Hindlimb muscle (tissue), 1 donor: ENCODE measurements around the gene DNAL1. TPM values are rescaled to one million over a fixed set of nuclear protein-coding genes. Genes with fewer than 3 reads are reported as not detected.
"Not testable (repeated sequence)": the region's sequence is repeated elsewhere in the genome, so short reads cannot be mapped to it uniquely, and the experiment has no call there.

Experiments used
- DNase-seq: peaks from one replicate; pipeline ENCODE4 v3.0.0-alpha.2; 2013
- polyA plus RNA-seq: library from polyadenylated mRNA; unstranded; fragments of 120-200 nt; gene quantifications from one replicate; pipeline ENCODE4 v1.2.1, GENCODE V29; 2013; ENCODE audit not compliant: insufficient read length

The DNAL1 gene
- polyA plus RNA-seq, 1 donor, result 6.0 TPM

DNA sequence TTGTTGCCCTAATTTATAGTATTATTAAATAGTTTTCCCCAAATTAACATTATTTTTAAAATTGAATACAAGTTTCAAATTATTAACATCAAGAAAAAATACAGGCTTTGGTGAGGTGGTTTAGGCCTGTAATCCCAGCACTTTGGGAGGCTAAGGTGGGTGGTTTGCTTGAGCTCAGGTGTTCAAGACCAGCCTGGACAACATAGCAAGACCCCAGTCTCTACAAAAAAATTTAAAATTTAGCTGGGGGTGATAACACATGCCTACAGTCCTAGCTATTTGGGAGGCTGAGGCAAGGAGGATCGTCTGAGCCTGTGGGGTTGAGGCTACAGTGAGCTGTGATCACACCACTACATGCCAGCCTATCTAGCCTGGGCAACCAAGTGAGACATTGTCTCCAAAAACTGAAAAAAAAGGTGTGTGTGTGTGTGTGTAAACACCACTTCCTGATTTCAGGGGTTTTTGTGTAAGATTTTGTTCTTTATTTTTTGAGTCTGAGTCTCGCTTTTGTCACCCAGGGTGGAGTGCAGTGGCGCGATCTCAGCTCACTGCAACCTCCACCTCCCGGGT lies 3.9 kb upstream of the DNAL1 start:
- DNase-seq, result no peak

DNA sequence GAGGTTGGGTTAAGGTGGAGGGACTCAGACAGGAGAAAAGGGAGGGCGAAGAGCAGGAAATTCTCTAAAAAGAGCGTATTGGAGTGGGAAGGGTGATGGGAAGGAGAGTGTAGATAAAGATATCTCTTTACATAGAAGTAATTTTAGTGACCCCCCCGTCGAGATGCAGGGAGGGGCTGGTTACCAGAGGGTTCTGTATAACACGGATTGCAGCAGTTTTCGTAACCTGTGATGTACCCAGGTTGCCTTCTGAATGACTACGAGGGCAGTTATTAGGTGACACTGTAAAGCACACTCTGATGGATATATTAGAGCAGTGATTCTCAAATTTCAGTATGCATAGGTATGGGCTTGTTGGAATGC lies 443 bp downstream of the DNAL1 start:
- DNase-seq, result no peak

DNA sequence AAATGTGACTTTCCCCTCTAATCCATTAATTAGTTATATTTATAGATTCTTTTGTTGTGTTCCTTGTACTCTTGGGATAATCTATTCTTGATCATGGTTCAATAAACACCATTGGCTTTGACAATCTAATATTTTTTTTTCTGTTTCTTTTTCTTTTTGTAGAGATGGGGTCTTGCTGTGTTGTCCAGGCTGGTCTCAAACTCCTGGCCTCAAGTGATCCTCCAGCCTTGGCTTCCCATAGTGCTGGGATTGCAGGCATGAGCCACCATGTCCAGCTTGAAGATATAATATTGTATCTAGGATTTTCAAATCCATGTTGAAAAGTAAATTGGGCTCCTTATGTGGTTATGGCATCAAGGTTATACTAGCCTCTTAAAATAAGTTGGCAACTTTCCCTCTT lies 6.2 kb downstream of the DNAL1 start:
- no peak for DNase-seq

DNA sequence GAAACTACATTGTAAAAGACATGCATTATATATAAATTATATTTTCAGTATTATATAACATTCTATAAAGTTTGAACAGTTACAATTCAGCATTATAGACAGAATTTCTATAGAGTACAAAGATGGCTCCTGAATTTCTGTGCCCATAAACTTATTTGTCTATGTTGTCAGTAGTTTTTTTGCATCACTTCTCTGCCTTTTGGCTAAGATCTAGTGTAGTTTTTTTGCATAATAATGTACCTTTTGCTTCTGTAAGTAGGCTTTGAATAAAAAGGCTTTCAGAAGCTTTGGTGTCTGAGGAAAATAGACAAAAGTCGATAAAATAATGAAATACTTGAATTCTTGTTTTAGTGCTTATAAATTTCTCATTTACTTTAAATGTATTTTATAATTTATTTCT lies 11.1 kb downstream of the DNAL1 start:
- DNase-seq, result no peak

DNA sequence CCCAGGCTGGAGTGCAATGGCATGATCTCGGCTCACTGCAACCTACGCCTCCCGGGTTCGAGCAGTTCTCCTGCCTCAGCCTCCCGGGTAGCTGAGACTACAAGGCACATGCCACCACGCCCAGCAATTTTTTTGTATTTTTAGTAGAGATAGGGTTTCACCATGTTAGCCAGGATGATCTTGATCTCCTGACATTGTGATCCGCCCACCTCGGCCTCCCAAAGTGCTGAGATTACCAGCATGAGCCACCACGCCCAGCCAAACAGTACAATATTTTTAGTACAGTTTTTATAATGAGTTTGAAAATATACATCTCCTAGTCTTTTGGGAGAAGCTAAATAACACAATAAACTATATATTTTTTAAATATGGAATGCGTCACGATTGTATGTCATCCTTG lies 14.4 kb downstream of the DNAL1 start:
- not testable (repeated sequence) for DNase-seq

DNA sequence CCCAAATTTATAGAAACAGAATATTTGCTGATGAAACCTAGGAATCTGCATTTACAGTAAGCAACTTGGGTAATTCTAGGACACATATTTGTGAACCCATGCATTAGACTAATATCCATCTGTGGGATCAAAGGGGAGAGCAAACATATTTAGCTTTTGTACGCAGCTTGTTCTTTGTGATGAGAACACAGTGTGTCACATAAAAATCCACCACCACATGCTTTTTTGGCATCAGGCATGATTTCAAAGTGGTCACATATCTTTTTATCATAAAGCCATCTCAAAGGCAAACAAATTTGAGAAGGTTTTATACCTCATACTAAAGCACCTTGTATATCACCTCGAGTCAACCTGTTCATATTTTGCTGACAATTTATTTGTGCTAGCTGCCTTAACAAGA lies 15.7 kb downstream of the DNAL1 start:
- no peak for DNase-seq

DNA sequence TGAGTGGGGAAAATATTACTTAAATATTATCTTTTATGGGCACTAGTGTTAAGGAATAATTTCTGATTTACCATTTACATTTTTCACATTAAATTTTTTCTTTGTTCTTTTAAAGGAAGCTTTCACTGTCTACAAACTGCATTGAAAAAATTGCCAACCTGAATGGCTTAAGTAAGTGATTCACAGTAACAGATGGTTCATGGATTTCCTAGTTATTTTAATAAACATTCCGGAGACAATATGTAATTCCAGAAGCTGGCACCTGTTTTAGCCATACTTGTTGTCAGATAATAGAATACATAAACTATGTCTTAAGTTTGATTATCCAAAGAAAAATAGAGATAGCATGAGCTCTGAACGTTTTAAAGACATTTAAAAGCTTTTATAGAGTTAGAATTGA lies 17.1 kb downstream of the DNAL1 start:
- no peak for DNase-seq

DNA sequence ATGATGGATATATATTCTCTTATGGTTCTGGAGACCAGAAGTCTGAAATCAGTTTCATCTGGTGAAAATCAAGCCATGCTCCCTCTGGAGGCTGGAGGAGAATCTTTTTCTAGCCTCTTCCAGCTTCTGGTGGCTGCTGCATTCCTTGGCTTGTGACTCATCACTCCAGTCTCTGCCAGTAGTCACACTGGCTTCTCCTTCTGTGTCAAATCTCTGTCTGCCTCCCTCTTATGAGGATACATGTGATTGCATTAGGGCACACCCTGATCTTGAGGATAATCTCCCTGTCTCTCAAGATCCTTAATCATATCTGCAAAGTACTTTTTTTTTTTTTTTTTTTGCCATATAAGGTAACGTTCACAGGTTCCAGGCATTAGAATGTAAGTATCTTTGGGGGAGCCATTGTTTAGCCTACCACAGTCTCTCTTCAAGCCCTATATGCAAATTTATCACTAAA lies 17.7 kb downstream of the DNAL1 start:
- DNase-seq, result no peak

DNA sequence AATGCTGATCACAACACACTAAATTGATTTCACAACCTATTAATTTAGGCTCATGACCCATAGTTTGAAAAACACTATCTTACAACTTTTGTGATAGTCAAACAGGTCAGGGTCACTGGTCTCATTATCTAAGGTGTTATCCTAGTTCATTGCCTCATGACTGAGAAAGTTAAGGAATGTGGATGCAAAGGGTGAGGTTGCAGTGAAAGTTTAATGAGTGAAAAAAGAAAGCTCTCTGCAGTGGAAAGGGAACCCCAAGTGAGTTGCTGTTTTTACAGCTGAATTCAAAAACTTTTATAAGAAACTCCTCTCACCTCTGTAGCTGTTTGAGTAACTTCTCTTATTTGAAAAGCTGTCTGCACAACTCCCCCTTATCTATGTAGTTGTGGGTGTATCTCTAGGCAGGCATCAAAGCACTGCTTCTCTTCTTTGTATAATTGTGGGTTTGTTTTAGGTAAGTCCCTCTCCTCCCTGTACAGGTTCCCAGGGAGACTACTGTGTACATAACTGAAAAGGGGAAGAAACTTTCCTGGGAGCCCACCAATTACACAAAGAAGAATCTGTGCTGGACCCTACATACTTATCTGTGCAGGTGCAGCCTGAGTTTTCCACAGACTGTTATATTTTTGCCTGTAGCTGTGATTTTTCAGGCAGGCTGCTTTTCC lies 18.9 kb downstream of the DNAL1 start:
- DNase-seq, result no peak

DNA sequence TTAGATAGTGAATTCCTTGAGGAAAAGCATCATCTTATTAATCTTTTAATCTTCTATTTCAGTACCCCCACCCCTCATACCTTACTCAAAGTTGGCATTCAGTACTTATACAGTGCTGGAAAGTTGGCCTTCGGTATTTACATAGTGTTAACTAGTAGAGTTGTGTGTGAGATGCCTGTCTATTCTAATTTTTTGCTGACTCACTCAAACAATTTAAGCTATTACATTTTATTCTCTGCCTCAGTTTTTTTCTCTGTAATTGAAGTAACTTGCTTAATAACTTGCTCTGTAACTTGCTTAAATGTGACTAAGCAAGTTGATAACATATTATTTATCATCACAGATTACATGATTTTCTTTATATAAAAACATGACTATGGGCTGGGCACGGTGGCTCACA lies 20.3 kb downstream of the DNAL1 start:
- no peak for DNase-seq

DNA sequence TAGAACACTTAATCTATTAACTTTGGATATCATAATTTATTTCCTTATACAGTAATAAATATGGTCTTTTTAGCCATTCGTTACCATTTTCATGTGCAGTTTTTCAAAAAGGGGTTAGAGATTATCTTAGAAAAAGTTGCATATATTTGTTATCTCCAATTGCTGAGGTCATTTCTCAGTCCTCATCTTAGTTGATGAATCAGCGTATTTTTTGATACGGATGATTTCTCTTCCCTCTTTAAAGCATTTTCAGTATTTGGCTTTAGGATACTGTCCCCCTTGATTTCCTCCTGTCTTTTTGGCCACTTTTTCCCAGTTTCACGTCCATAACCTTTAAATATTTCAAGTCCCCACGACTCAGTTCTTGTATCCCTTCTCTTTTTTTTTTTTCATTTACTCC lies 21.8 kb downstream of the DNAL1 start:
- no peak for DNase-seq

DNA sequence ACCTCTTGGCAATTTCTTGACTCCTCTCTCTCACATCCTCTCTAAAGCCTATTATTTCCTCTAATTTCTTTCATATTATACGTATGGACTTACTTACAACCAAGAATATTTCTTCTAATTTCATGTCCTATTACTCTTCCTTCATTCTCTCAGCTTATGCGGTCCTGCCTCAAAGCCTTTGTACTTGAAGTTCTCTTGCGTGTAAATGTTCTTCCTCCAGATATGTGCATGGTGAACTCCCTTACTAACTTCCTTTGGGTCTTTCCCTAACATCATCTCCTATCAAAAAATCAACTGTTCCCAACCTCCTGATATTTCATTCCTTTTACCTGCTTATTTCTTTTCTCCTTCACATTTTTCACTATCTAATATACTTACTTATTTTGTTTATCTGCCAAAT lies 23.1 kb downstream of the DNAL1 start:
- no peak for DNase-seq

DNA sequence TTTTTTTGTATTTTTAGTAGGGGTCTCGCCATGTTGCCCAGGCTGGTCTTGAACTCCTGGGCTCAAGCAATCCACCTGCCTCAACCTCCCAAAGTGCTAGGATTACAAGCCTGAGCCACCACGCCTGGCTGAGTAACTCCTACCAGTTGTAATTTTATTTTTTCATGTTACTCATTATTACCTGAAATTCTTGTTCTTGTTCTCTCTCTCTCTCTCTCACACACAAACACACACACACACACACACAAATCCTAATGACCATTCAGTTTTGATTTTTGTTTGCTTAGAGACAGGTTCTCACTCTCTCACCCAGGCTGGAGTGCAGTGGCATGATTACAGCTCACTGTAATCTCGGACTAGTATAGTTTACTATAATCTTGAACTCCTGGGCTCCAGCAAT lies 30.2 kb downstream of the DNAL1 start:
- no peak for DNase-seq

DNA sequence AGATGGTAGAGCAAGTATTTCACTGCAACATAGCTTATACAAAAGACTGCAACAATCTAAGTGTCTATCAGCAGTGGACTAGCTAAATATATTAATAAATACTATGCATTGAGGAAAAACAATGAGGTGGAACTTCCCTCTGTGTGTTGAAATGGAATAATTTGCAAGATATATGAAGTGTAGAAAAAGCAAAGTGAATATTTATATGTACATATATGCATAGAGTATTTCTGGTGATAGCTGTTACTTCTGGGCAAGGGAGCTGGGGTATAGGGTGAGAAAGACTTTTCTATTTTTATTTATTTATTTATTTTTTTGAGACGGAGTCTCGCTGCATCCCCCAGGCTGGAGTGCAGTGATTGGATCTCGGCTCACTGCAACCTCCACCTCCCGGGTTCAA lies 33.9 kb downstream of the DNAL1 start:
- no peak for DNase-seq

DNA sequence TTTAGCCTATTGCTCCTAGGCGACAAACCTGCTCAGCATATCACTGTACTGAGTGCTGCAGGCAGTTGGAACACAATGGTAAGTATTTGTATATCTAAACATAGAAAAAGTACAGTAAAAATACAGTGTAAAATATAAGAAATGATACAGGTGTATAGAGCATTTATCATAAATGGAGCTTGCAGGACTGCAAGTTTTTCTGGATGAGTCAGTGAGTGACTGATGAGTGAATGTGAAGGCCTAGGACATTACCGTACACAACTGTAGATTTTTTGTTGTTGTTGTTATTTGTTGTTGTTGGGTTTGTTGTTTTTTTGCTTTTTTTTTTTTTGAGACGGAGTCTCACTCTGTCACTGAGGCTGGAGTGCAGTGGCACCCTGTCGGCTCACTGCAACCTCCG lies 36.0 kb downstream of the DNAL1 start:
- no peak for DNase-seq

DNA sequence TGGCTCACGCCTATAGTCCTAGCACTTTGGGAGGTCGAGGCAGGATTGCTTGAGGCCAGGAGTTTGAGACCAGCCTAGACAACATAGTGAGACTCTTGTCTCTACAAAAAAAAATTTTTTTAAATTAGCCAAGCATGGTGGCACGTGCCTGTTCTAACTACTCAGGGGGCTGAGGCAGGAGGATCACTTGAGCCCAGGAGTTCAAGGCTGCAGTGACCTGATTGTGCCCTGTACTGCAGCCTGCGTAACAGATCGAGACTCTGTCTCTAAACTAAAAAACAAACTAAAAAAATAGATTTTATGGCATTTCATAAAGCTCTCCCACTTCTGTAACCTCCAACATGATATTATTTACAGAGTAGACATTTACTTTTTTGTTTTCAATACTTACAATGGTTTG lies 39.8 kb downstream of the DNAL1 start:
- DNase-seq, result no peak

DNA sequence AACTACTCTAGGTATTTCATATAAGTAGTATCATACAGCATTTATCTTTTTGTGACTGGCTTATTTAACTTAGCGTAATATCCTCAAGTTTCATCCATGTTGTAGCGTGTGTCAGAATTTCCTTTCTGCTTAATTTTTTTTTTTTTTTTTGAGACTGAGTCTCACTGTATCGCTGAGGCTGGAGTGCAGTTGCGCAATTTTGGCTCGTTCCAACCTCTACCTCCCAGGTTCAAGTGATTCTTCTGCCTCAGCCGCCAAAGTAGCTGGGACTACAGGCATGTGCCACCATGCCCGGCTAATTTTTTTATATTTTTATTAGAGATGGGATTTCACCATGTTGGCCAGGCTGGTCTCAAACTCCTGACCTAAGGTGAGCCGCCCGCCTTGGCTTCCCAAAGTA lies 40.5 kb downstream of the DNAL1 start:
- no peak for DNase-seq

DNA sequence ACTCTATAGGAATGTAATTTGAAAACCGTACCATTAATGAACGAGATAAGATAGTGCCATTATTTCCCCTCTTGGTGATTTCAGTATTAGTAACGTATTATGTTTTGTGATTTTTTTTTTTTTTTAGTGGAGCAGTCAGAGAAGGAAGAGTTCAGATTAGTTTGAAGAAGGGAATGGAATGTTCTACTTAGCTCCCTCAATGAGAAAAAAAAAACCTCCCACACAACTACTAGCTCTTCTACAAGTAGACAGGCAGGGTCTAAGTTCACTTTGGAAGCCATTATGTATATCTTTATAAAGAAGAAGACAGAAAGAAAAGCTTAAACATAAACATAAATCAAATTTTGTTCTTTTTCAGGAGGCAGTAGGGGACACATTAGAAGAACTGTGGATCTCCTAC lies 42.1 kb downstream of the DNAL1 start:
- no peak for DNase-seq

DNA sequence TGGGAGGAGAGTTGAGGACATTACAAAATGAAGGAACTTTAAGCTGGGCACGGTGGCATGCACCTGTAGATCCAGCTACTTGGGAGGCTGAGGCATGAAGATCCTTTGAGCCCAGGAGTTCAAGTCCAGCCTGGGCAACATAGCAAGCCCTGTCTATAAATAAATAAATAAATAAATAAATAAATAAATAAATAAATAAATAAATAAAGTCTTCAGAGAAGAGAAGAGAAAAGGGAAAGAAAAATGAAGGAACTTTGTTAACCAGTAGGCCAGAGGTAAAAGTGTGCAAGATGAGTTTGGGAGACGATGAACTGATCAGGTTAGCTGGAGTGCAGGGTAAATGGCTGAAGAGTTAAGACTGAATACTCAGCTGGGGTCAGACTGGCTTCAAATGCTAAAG lies 49.3 kb downstream of the DNAL1 start:
- DNase-seq, result no peak

DNA sequence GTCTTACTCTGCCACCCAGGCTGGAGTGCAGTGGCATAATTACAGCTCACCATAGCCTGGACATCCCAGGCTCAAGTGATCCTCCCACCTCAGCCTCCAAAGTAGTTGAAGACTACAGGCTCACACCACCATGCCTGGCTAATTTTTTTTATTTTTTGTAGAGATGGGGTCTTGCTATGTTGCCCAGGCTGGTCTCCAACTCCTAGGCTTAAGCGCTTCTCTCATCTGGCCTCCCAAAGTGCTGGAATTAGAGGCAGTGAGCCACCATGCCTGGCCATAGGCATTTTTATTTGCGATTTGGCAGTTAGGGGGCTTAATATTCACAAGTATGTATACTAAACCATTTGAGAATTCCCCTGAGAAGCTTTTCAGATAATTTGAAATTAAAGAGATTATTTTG lies 50.3 kb downstream of the DNAL1 start:
- no peak for DNase-seq

DNA sequence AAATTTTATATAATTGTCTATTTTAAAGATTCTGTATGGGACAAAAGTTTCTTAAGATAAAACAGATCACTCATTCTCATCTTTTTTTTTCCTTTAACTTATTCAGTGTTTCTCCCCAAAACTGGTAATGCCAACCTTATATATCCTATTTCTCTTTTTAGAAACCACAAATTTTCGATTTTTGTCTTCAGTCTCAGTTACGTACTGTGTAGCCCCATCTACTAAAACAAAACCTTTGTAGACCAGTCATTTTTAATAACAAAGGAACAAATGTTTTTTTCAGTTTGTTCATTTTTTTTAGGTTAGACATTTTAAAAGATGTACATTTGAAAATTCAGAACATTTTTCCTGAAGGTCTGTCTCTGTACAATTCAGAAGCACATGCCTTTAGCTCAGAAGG lies 51.2 kb downstream of the DNAL1 start:
- no peak for DNase-seq

DNA sequence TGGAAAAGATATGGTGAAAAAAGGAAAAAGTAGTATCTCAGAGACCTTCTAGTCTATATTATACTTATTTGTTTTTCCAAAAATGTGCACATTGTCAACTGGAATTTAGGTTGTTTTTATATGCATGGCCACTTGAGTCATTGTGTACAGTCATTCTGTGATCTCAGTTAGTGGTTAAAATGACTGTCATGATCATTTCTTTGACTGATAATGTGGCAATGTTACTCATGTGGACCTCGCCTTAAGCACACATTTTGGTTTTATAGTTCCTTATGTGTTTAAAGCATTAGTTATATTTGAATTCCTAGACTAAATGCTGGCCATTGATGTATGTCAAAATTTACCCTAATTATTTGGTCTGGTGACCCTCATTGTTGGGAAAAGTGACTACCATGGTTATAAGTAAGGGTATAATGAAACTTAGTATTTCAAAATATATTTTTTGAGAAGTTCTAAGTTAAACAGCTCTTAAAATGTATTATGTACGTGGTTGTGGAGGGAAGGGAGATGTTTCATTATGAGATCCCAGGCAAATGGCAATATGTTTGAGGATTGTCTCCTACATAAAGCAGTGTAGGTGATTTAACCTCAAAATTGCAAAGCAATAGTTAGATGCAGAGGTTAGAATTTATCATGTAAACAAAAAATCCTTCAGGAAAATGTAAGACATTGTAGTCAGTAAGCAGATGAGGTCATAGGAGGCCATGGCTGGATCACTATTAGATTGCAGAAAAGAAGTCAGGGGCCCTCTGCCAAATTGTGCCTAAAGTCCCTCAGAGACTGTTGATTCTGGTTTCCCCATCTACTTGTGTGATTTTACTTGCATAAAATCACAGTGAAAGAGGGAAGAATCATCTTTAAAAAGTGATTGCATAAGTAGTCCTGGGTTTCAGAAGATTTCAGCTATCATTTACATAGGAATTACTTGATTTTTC lies 51.9 kb downstream of the DNAL1 start:
- DNase-seq, result no peak

DNA sequence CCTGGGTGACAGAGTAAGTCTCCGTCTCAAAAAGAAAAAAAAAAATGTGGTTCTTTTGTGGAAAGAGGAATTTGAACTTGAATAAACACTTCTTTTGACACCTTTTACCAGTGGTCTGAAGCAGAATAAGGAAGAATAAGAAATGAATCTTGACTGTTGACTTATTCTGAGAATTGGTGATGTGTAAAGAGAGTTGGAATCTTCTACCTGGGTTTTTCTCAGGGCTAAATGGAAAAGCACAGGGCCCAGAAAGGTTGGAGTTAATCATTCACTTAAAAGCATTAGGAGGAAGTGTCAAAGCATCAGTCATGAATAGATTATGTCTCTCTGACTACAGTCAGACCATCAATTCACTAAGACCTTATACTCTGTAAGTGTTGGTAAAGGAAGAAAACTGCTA lies 55.5 kb downstream of the DNAL1 start:
- no peak for DNase-seq

DNA sequence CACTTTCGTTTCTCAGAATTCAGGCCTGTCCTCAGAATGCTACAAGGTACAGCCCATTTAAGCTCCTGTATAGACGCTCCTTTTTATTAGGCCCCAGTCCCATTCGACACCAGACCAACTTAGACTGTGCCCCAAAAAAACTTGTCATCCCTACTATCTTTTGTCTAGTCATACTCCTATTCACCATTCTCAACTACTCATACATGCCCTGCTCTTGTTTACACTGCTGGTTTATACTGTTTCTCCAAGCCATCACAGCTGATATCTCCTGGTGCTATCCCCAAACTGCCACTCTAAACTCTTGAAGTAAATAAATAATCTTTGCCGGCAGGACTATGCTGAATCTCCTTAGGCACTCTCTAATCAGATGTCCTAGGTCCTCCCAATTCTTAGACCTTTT lies 63.3 kb downstream of the DNAL1 start:
- not testable (repeated sequence) for DNase-seq
